HCT116 (cell line): Measurements from ENCODE around the gene AMER1. TPM values are rescaled to one million over a fixed set of nuclear protein-coding genes. Genes with fewer than 3 reads are reported as not detected.

Source experiments
- ATAC-seq: fragments of 200-7000 bp; cut with Tn5 transposase; 2 replicates; pipeline ENCODE4 v1.9.1; 2020; ENCODE audit warnings: mild to moderate bottlenecking, moderate library complexity
- BruUV-seq: library from RNA; stranded (reverse); fragments of 400-500 nt; replicated peaks from 2 replicates; lab custom pipeline; 2021; lab: Mats Ljungman, UMichigan
- CTCF ChIA-PET: fragments of 300-600 bp; sonication (Branson Sonifier 250); formaldehyde crosslinking; loops from one replicate; lab custom pipeline; 2021; ENCODE audit warnings: antibody characterized with exemption; lab: Charles Lee
- POLR2A ChIA-PET: fragments of 300-600, 350-600 bp; sonication (Branson Sonifier 250); formaldehyde crosslinking; loops from one replicate; lab custom pipeline; 2021; ENCODE audit warnings: antibody characterized with exemption; lab: Charles Lee
- RAD21 ChIA-PET, 2 experiments: fragments of 300-600 bp; sonication (Branson Sonifier 250); formaldehyde crosslinking; loops; one replicate each; lab custom pipeline; 2023; ENCODE audit warnings: low total read pairs in 2 of 2; ENCODE audit not compliant: uncharacterized antibody in 2 of 2, unreplicated experiment in 2 of 2, low non-redundant PET in 1 of 2; lab: Charles Lee
- DNase-seq: peaks from one replicate; pipeline ENCODE4 v3.0.0-alpha.2; 2010; ENCODE audit warnings: low read depth, low spot score
- H2AFZ ChIP-seq: fragments of 200-600 bp; shearing (Covaris generic), sonication (generic); 2 replicates; pipeline ENCODE4 v1.6.1; 2017; ENCODE audit warnings: low read depth, mixed run types, mixed read lengths, antibody characterized with exemption, low read length; ENCODE audit not compliant: poor library complexity, severe bottlenecking
- H3K27ac ChIP-seq: 2 replicates; pipeline ENCODE4 v1.5.1; 2012; ENCODE audit warnings: low read depth, low read length
- H3K27me3 ChIP-seq: fragments of 200-600 bp; sonication (generic); 2 replicates; pipeline ENCODE4 v1.6.1; 2016; ENCODE audit warnings: mixed run types, low read length, mixed read lengths; ENCODE audit not compliant: insufficient read depth
- H3K36me3 ChIP-seq, 2 experiments: fragments of 200-500 bp in 1 of 2; fragments of 200-600 bp in 1 of 2; sonication (Bioruptor generic) in 1 of 2; sonication (generic) in 1 of 2; 2 replicates each; pipeline versions ENCODE4 v1.5.1 to v1.6.1; 2014 to 2016; ENCODE audit warnings: low read length in 2 of 2, inconsistent platforms in 1 of 2, mixed read lengths in 1 of 2, mixed run types in 1 of 2; ENCODE audit not compliant: insufficient read depth in 2 of 2, control insufficient read depth in 1 of 2
- H3K4me1 ChIP-seq, 2 experiments: fragments of 200-600 bp in 1 of 2; sonication (generic) in 1 of 2; 2 replicates each; pipeline versions ENCODE4 v1.5.1 to v1.6.1; 2012 to 2017; ENCODE audit warnings: low read length in 2 of 2, inconsistent platforms in 1 of 2, mild to moderate bottlenecking in 1 of 2, mixed read lengths in 1 of 2, mixed run types in 1 of 2, moderate library complexity in 1 of 2; ENCODE audit not compliant: insufficient read depth in 2 of 2, control insufficient read depth in 1 of 2
- H3K4me2 ChIP-seq: fragments of 200-600 bp; sonication (generic); 2 replicates; pipeline ENCODE4 v1.6.1; 2017; ENCODE audit warnings: mixed run types, low read length, mixed read lengths
- H3K4me3 ChIP-seq, 2 experiments: fragments of 200-600 bp in 1 of 2; sonication (generic) in 1 of 2; replicated peaks in 1 of 2; 2 replicates each; pipeline ENCODE4 v1.5.1; 2011 to 2016; ENCODE audit warnings: low read length in 2 of 2, control low read depth in 1 of 2, low read depth in 1 of 2, mild to moderate bottlenecking in 1 of 2, mixed read lengths in 1 of 2, mixed run types in 1 of 2
- H3K79me2 ChIP-seq: fragments of 200-600 bp; sonication (generic); 2 replicates; pipeline ENCODE4 v1.6.1; 2017; ENCODE audit warnings: mild to moderate bottlenecking, mixed run types, low read length, moderate library complexity, mixed read lengths; ENCODE audit not compliant: insufficient read depth
- H3K9ac ChIP-seq: fragments of 200-600 bp; sonication (generic); 2 replicates; pipeline ENCODE4 v1.6.1; 2016; ENCODE audit warnings: low read length, mixed read lengths
- H3K9me2 ChIP-seq: fragments of 200-600 bp; sonication (generic), shearing (Covaris generic); 2 replicates; pipeline ENCODE4 v1.6.1; 2017; ENCODE audit warnings: mixed run types, mild to moderate bottlenecking, moderate library complexity; ENCODE audit not compliant: insufficient read depth
- H3K9me3 ChIP-seq, 2 experiments: fragments of 200-500 bp in 1 of 2; fragments of 200-600 bp in 1 of 2; sonication (Bioruptor generic) in 1 of 2; sonication (generic) in 1 of 2; 2 replicates each; pipeline ENCODE4 v1.6.1; 2014 to 2017; ENCODE audit warnings: low read length in 2 of 2, mixed read lengths in 2 of 2, inconsistent platforms in 1 of 2, low read depth in 1 of 2, mild to moderate bottlenecking in 1 of 2, mixed run types in 1 of 2, moderate library complexity in 1 of 2; ENCODE audit not compliant: control insufficient read depth in 1 of 2, insufficient read depth in 1 of 2
- H4K20me1 ChIP-seq: fragments of 200-600 bp; sonication (generic), shearing (Covaris generic); 2 replicates; pipeline ENCODE4 v1.6.1; 2017; ENCODE audit warnings: mixed run types, mild to moderate bottlenecking, moderate library complexity; ENCODE audit not compliant: insufficient read depth
- CBX3 ChIP-seq: IDR thresholded peaks from 2 replicates; pipeline ENCODE4 v1.6.1; 2012; ENCODE audit warnings: low read depth
- CEBPB ChIP-seq: IDR thresholded peaks from 2 replicates; pipeline ENCODE4 v1.6.1; 2012; ENCODE audit warnings: low read depth
- EGR1 ChIP-seq: IDR thresholded peaks from 2 replicates; pipeline ENCODE4 v1.6.1; 2012; ENCODE audit warnings: low read depth
- ELF1 ChIP-seq: IDR thresholded peaks from 2 replicates; pipeline ENCODE4 v1.6.1; 2012; ENCODE audit warnings: low read depth, borderline replicate concordance
- EZH2 ChIP-seq: fragments of 200-600 bp; sonication (generic); IDR thresholded peaks from 2 replicates; pipeline ENCODE4 v1.6.1; 2017; ENCODE audit warnings: antibody characterized with exemption, mixed run types
- EZH2phosphoT487 ChIP-seq: fragments of 200-600 bp; IDR thresholded peaks from 2 replicates; pipeline ENCODE4 v1.6.1; 2018; ENCODE audit warnings: antibody characterized with exemption, borderline replicate concordance
- FOSL1 ChIP-seq: IDR thresholded peaks from 2 replicates; pipeline ENCODE4 v1.6.1; 2012; ENCODE audit warnings: low read depth
- JUND ChIP-seq: IDR thresholded peaks from 2 replicates; pipeline ENCODE4 v1.6.1; 2012
- MAX ChIP-seq: IDR thresholded peaks from 2 replicates; pipeline ENCODE4 v1.6.1; 2012
- POLR2A ChIP-seq: IDR thresholded peaks from 2 replicates; pipeline ENCODE4 v1.7.0; 2011; ENCODE audit warnings: borderline replicate concordance; ENCODE audit not compliant: insufficient read depth, insufficient read length; ENCODE audit errors: extremely low read depth
- POLR2AphosphoS5 ChIP-seq: IDR thresholded peaks from 2 replicates; pipeline ENCODE4 v1.6.1; 2011; ENCODE audit warnings: mild to moderate bottlenecking, low read depth, low read length, moderate library complexity
- REST ChIP-seq: IDR thresholded peaks from 2 replicates; pipeline ENCODE4 v1.6.1; 2012; ENCODE audit warnings: low read depth
- SP1 ChIP-seq: IDR thresholded peaks from 2 replicates; pipeline ENCODE4 v1.6.1; 2012; ENCODE audit warnings: low read depth
- SRF ChIP-seq: IDR thresholded peaks from 2 replicates; pipeline ENCODE4 v1.6.1; 2012; ENCODE audit warnings: low read depth
- TCF7L2 ChIP-seq: IDR thresholded peaks from 2 replicates; pipeline ENCODE4 v1.7.0; 2011; ENCODE audit warnings: borderline replicate concordance, inconsistent platforms; ENCODE audit not compliant: insufficient read depth, insufficient read length; ENCODE audit errors: extremely low read depth
- YY1 ChIP-seq: IDR thresholded peaks from 2 replicates; pipeline ENCODE4 v1.6.1; 2011; ENCODE audit warnings: low read length, low read depth, moderate library complexity, mild to moderate bottlenecking; ENCODE audit not compliant: insufficient replicate concordance; ENCODE audit errors: extremely low read depth
- ZBTB33 ChIP-seq: IDR thresholded peaks from 2 replicates; pipeline ENCODE4 v1.6.1; 2011; ENCODE audit warnings: mild to moderate bottlenecking, low read length, moderate library complexity; ENCODE audit not compliant: insufficient replicate concordance; ENCODE audit errors: extremely low read depth
- ZFX ChIP-seq: fragments of 450-650 bp; IDR thresholded peaks from 2 replicates; pipeline ENCODE4 v1.6.1; 2017
- ZNF274 ChIP-seq: fragments of 200-500 bp; sonication (Bioruptor generic); IDR thresholded peaks from 2 replicates; pipeline ENCODE4 v1.6.1; 2014; ENCODE audit warnings: mild to moderate bottlenecking, low read depth, low read length, inconsistent platforms
- intact Hi-C: fragments of 100-400 bp; cut with micrococcal nuclease; formaldehyde crosslinking; loops from 2 replicates; pipeline ENCODE4 v1.10.0; 2022
- total RNA-seq: library from RNA; stranded (reverse); gene quantifications from one replicate; pipeline ENCODE4 v1.2.1, GENCODE V29; 2021; ENCODE audit not compliant: unreplicated experiment

The AMER1 gene
- total RNA-seq, 1 experiment from 2014 or later = 2.8 TPM

GRCh38 chrX:64191281-64192010, 14.1 kb downstream of the AMER1 start:
- Histone ChIP-seq H3K4me2 (no peak overlapping the region), H3K4me1 (no peaks in the 10 kb centered on the region), H3K9ac (no peak overlapping the region), H2AFZ (no peak overlapping the region), H3K4me3 (no peak overlapping the region), H3K79me2 (no peaks in the 10 kb centered on the region), H4K20me1 (no peaks in the 10 kb centered on the region), H3K27ac (no peak overlapping the region), H3K27me3 (no peaks in the 10 kb centered on the region), H3K9me2 (no peaks in the 10 kb centered on the region), H3K9me3 (no peaks in the 10 kb centered on the region), H3K36me3 (no peaks in the 10 kb centered on the region)
- TF ChIP-seq MAX = no peak
- TF ChIP-seq ZNF274 = no peak
- TF ChIP-seq POLR2AphosphoS5 = no peak
- no peak for TF ChIP-seq EGR1
- TF ChIP-seq POLR2A = no peak
- TF ChIP-seq ZFX = no peak
- TF ChIP-seq FOSL1 = no peak
- no peak for TF ChIP-seq TCF7L2
- TF ChIP-seq ELF1 = no peak
- TF ChIP-seq EZH2phosphoT487 = no peak
- no peak for TF ChIP-seq CBX3
- no peak for TF ChIP-seq CEBPB
- TF ChIP-seq REST = no peak
- no peak for TF ChIP-seq JUND
- TF ChIP-seq EZH2 = no peak
- TF ChIP-seq ZBTB33 = no peak
- TF ChIP-seq SRF = no peak
- TF ChIP-seq SP1 = no peak
- TF ChIP-seq YY1 = no peak
- POLR2A ChIA-PET = no interaction called here
- intact Hi-C loops = no loop called here
- DNase-seq (no peak), ATAC-seq (no peak)
- CTCF ChIA-PET = no interaction called here
- BruUV-seq = TSS peak; percentile 37
- RAD21 ChIA-PET = no interaction called here
